ELF-1 (cell line): ENCODE data around the gene CNTNAP2.

Experiments used
- DNase-seq: peaks from one replicate; pipeline ENCODE4 v3.0.0-alpha.2; 2016; ENCODE audit warnings: low read depth, low spot score

Gene CNTNAP2

GRCh38 chr7:146876411-146876810 is 759.8 kb downstream of the CNTNAP2 start:
- DNase-seq = no peak

GRCh38 chr7:146878901-146879300 is 762.3 kb downstream of the CNTNAP2 start:
- DNase-seq = no peak

- DNase-seq = no peak
Observed at GRCh38 chr7:146885231-146885630, 768.6 kb downstream of the CNTNAP2 start.

- no peak for DNase-seq
Observed at GRCh38 chr7:146889806-146890555, 773.4 kb downstream of the CNTNAP2 start.

GRCh38 chr7:146892151-146892550 is 775.5 kb downstream of the CNTNAP2 start:
- DNase-seq = peak; percentile 22

- DNase-seq = no peak
Observed at GRCh38 chr7:146894927-146895326, 778.3 kb downstream of the CNTNAP2 start.

GRCh38 chr7:146902266-146902665 is 785.7 kb downstream of the CNTNAP2 start:
- no peak for DNase-seq

GRCh38 chr7:146902728-146903127 is 786.1 kb downstream of the CNTNAP2 start:
- peak; percentile 1 for DNase-seq

- DNase-seq = peak; percentile 24
Observed at GRCh38 chr7:146905746-146906145, 789.1 kb downstream of the CNTNAP2 start.

GRCh38 chr7:146922782-146923181 is 806.2 kb downstream of the CNTNAP2 start:
- DNase-seq = no peak

GRCh38 chr7:146926841-146927240 is 810.2 kb downstream of the CNTNAP2 start:
- no peak for DNase-seq

GRCh38 chr7:146937836-146938235 is 821.2 kb downstream of the CNTNAP2 start:
- DNase-seq = no peak

GRCh38 chr7:146943483-146943882 is 826.9 kb downstream of the CNTNAP2 start:
- no peak for DNase-seq

- no peak for DNase-seq
Observed at GRCh38 chr7:146948703-146949102, 832.1 kb downstream of the CNTNAP2 start.

GRCh38 chr7:146956321-146956720 is 839.7 kb downstream of the CNTNAP2 start:
- no peak for DNase-seq

- DNase-seq = no peak
Observed at GRCh38 chr7:146956853-146957252, 840.3 kb downstream of the CNTNAP2 start.

GRCh38 chr7:146960773-146961391 is 844.3 kb downstream of the CNTNAP2 start:
- peak; percentile 24 for DNase-seq

- DNase-seq = no peak
Observed at GRCh38 chr7:146961617-146962016, 845.0 kb downstream of the CNTNAP2 start.

- DNase-seq = no peak
Observed at GRCh38 chr7:146966274-146966673, 849.7 kb downstream of the CNTNAP2 start.

- no peak for DNase-seq
Observed at GRCh38 chr7:146982482-146982881, 865.9 kb downstream of the CNTNAP2 start.

GRCh38 chr7:146991596-146991995 is 875.0 kb downstream of the CNTNAP2 start:
- no peak for DNase-seq

- DNase-seq = no peak
Observed at GRCh38 chr7:146993764-146994163, 877.2 kb downstream of the CNTNAP2 start.

GRCh38 chr7:147008530-147008929 is 891.9 kb downstream of the CNTNAP2 start:
- no peak for DNase-seq
